Measurements from ENCODE around the gene HS2ST1.

Gene HS2ST1

DNA sequence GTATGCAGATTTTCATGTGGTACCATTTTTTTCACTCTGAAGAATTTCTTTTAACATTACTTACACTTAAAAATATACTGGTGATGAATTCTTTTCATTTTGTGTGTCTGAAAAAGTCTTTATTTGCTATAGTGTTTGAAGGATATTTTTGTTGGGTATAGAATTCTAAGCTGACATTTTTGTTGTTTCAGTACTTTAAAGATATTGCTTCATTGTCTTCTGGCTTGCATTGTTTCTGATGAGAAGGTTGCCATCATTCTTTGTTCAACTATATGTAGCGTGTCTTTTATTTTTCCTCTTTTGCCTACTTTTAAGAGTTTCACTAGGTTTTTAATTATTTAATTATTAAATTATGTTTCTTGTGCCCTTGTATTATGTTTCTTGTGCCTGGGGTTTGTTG, 8.0 kb downstream of the HS2ST1 start:
- ChIA-PET CTCF (no interaction called here), POLR2A (ENCODE audit: low non-redundant PET) (no interaction called here)
- TF ChIP-seq CTCF (conservative IDR thresholded peaks at IDR 0.05; ENCODE audit: low read depth), result no peak
- DNase-seq (ENCODE audit: low spot score), result no peak
- H3K27ac ChIP-seq, result no peak overlapping the region

DNA sequence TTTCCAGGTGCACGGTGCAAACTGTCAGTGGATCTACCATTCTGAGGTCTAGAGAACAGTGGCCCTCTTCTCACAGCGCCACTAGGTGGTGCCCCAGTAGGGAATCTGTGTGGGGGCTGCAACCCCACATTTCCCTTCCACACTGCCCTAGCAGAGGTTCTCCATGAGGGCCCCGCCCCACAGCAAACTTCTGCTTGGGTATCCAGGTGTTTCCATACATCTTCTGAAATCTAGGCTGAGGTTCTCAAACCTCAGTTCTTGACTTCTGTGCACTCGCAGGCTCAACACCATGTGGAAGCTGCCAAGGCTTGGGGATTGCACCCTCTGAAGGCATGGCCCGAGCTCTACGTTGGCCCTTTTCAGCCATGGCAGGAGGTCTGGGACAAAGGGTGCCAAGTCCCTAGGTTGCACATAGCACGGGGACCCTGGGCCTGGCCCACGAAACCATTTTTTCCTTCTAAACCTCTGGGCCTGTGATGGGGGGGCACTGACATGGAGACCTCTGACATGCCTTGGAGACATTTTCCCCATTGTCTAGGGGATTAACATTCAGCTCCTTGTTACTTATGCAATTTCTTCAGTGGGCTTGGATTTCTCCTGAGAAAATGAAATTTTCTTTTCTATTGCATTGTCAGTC, 10.0 kb downstream of the HS2ST1 start:
- no peak for TF ChIP-seq CTCF (conservative IDR thresholded peaks at IDR 0.05; ENCODE audit: low read depth)
- ChIA-PET POLR2A (ENCODE audit: low non-redundant PET) (no interaction called here), CTCF (no interaction called here)
- no peak overlapping the region for H3K27ac ChIP-seq
- no peak for DNase-seq (ENCODE audit: low spot score)

- H3K27ac ChIP-seq, result no peak overlapping the region
- POLR2A ChIA-PET (ENCODE audit: low non-redundant PET), result no interaction called here
- DNase-seq (ENCODE audit: low spot score), result no peak
- no peak for TF ChIP-seq CTCF (conservative IDR thresholded peaks at IDR 0.05; ENCODE audit: low read depth)
- CTCF ChIA-PET, result no interaction called here
Observed at GRCh38 chr1:86925742-86926141, 11.3 kb downstream of the HS2ST1 start.

- H3K27ac ChIP-seq, result no peak overlapping the region
- ChIA-PET CTCF (no interaction called here), POLR2A (ENCODE audit: low non-redundant PET) (no interaction called here)
- DNase-seq (ENCODE audit: low spot score), result no peak
- no peak for TF ChIP-seq CTCF (conservative IDR thresholded peaks at IDR 0.05; ENCODE audit: low read depth)
Observed at GRCh38 chr1:86926883-86927282, 12.4 kb downstream of the HS2ST1 start.

DNA sequence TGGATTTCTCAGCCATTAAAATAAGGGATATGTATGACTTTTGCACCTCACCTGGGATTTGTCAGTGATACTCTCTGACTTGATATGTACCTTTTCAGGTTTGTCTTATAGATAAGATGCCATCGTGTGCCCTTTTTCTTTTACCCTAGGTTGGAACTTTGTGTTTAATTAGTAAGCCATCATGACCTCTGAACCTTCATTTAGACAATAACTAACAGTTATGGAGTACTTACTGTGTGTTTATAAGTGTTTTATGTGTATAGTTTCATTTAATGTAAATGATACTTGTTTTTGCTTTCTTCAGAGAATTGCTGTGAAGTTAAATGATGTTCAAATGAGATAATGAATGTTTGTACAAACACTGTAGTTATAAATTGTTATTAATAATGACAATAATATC, 14.4 kb downstream of the HS2ST1 start:
- no peak for DNase-seq (ENCODE audit: low spot score)
- POLR2A ChIA-PET (ENCODE audit: low non-redundant PET), result no interaction called here
- no peak for TF ChIP-seq CTCF (conservative IDR thresholded peaks at IDR 0.05; ENCODE audit: low read depth)
- CTCF ChIA-PET, result no interaction called here
- no peak overlapping the region for H3K27ac ChIP-seq

GRCh38 chr1:86933051-86933450, 18.6 kb downstream of the HS2ST1 start:
- no peak for DNase-seq (ENCODE audit: low spot score)
- ChIA-PET CTCF (interaction anchor here (0.5 to 0.6 kb wide), 3 partner anchors 17 to 1975 kb away, joined by 3 to 4 read pairs (median 3); no protein-coding TSS in a partner anchor), POLR2A (ENCODE audit: low non-redundant PET) (interaction anchor here (0.6 kb wide), 1 partner anchor 35 kb away, joined by 3 read pairs; no protein-coding TSS in a partner anchor)
- no peak overlapping the region for H3K27ac ChIP-seq
- TF ChIP-seq CTCF (conservative IDR thresholded peaks at IDR 0.05; ENCODE audit: low read depth), result no peak
